ENCODE results near the gene OR2T11.
"Not testable (repeated sequence)": the region's sequence is repeated elsewhere in the genome, so short reads cannot be mapped to it uniquely, and the experiment has no call there.

Gene OR2T11

DNA sequence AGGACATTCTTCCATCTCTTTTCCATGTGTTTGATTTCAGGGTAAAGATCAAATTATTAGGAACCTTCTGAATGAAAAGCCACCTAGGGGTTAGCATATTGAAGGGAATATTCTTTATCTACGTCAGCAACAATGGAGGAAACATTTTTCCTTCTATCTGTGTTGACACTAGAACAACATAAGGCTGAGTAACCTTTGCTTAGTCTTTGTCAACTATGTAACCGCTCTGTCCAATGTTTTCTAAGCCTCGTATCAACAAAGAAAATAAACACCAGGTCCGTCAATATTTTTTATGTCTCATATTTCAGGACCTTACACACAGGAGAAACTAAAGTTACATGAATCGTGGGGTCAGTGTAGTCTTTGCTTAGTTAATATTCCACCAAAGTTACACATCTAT, 1.7 kb upstream of the OR2T11 start:
- H3K9me3 ChIP-seq (ENCODE audit: severe bottlenecking); H3K36me3 ChIP-seq; H3K27me3 ChIP-seq (ENCODE audit: insufficient read depth, low read depth, severe bottlenecking); H3K4me3 ChIP-seq (ENCODE audit: low read depth, low read length); DNase-seq; H3K27ac ChIP-seq: not testable (repeated sequence)

DNA sequence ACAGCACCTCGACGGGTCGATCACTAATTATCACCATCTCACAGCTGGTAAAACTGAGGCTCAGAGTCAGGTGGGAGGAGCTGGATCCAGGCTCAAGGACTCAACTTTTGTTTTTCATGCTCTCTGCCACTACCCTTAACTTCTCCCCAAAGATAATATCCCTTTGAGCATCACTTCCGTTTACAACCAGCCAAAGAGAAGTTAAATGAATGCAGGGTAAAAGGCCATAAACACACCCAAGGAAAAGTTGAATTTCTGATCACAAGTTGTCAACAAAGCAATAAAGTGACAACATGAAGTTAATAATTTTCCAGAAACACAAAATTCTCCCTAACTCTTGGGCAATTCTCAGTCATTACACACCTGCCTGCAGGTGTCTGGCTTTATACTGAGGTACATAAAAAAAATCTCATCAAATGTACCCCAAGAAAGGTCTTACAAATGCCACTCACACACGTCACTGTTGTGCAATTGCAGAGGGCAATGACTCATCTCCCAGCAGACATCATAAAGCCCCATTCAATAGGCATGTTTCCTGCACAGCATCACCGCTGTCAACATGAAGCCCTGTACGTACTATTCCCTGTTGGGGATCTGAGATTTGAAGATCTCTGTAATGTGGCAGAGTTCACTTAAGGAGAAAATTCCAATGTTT, 3.4 kb downstream of the OR2T11 start:
- Histone ChIP-seq H3K27me3 (ENCODE audit: insufficient read depth, low read depth, severe bottlenecking) (peaks cover 53% of the 10 kb centered on the region), H3K27ac (no peak overlapping the region)

DNA sequence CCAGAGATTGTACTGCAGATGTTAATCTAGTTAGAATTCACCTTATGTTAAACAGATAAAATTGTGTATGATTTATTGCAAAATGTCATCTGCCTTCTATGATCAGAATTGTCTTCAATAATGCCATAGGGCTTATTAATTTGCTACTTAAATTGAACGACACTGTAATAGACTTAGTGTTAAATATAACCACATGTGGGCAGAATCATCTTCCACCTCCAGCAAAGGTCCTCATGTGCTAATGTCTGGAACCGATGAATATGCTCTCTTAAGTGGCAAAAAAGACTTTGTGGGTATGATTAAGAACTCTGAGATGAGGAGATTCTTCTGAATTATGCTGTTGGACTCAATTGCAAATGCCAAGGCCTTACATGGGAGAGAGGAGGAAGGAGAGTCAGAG, 4.3 kb downstream of the OR2T11 start:
- TF ChIP-seq, protein P1, sequence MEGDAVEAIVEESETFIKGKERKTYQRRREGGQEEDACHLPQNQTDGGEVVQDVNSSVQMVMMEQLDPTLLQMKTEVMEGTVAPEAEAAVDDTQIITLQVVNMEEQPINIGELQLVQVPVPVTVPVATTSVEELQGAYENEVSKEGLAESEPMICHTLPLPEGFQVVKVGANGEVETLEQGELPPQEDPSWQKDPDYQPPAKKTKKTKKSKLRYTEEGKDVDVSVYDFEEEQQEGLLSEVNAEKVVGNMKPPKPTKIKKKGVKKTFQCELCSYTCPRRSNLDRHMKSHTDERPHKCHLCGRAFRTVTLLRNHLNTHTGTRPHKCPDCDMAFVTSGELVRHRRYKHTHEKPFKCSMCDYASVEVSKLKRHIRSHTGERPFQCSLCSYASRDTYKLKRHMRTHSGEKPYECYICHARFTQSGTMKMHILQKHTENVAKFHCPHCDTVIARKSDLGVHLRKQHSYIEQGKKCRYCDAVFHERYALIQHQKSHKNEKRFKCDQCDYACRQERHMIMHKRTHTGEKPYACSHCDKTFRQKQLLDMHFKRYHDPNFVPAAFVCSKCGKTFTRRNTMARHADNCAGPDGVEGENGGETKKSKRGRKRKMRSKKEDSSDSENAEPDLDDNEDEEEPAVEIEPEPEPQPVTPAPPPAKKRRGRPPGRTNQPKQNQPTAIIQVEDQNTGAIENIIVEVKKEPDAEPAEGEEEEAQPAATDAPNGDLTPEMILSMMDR (IDR thresholded peaks at IDR 0.05; ENCODE audit: low read depth, low read length), result no peak
- no peak overlapping the region for H3K4me3 ChIP-seq (ENCODE audit: low read depth, low read length)
- peaks cover 62% of the 10 kb centered on the region for H3K27me3 ChIP-seq (ENCODE audit: insufficient read depth, low read depth, severe bottlenecking)
- no peaks in the 10 kb centered on the region for H3K36me3 ChIP-seq
- no peak overlapping the region for H3K27ac ChIP-seq
- no peaks in the 10 kb centered on the region for H3K9me3 ChIP-seq (ENCODE audit: severe bottlenecking)
- DNase-seq, result no peak

More for the DNA sequence above, 3.4 kb downstream of the OR2T11 start:
- TF ChIP-seq, protein P1 (IDR thresholded peaks at IDR 0.05; ENCODE audit: low read depth, low read length), result no peak
- no peaks in the 10 kb centered on the region for H3K36me3 ChIP-seq
- H3K9me3 ChIP-seq (ENCODE audit: severe bottlenecking), result no peaks in the 10 kb centered on the region
- no peak overlapping the region for H3K4me3 ChIP-seq (ENCODE audit: low read depth, low read length)
- DNase-seq, result no peak

DNA sequence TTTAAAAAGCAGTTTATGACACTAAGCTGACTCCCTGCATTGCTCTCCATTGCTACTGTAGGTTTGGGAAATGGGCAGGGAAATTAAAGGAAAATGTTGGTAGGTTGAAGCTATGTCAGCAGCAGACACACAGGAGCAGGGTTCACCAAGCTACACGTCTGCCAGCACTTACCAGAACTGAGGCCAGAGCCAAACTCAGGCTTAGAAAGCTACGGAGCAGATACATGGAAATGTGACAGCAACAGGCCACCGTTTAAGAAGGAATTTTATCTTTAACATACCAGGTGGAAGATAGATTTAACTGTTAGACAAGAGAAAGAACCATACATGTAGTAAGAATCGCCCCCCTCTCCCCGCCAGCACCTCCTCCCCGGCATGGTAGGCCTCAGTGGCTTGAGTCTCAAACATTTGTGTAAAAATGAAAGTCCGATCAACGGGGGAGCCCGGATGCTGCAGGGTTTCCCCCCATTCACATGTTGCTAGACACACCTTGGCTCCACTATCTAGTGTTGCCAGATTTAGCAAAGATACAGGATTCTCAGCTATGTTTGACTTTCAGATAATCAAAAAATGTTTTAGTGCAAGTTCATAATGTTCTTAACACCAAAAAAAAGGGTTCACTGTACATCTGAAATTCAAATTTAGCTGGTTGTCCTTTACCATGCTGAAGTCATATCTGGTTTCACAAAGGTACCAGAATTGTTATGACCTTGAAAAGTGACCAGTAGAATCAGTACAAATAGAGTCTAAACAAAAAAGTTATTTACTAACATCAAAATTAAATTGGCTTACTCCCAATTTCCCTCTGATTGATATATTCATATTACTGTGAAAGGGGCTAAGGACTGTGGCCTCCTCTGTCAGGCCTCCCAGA, 6.7 kb downstream of the OR2T11 start:
- peaks cover 81% of the 10 kb centered on the region for H3K27me3 ChIP-seq (ENCODE audit: insufficient read depth, low read depth, severe bottlenecking)
- H3K36me3 ChIP-seq, result no peaks in the 10 kb centered on the region
- DNase-seq, result no peak
- no peak overlapping the region for H3K27ac ChIP-seq
- no peaks in the 10 kb centered on the region for H3K9me3 ChIP-seq (ENCODE audit: severe bottlenecking)
- TF ChIP-seq, protein P1 (IDR thresholded peaks at IDR 0.05; ENCODE audit: low read depth, low read length), result no peak
- no peak overlapping the region for H3K4me3 ChIP-seq (ENCODE audit: low read depth, low read length)

DNA sequence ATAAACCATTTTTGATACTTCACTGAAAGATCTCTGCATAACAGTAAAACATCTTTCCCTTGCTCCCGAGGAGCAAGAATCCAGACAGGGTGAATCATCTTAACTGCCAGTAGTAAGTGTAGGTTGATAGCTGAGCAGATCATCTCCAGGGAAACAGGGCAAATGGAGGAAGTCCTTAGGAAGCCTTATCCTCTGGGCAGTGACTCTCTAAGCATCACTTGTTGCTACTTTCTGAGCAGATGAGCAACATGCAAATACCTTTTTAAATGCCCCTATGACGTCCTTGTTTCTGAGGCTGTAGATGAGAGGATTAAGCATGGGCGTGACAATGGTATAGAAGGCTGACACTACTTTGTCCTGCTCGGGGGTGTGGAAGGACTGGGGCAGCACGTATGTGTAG, 8.9 kb downstream of the OR2T11 start:
- no peaks in the 10 kb centered on the region for H3K9me3 ChIP-seq (ENCODE audit: severe bottlenecking)
- no peaks in the 10 kb centered on the region for H3K36me3 ChIP-seq
- no peak for DNase-seq
- H3K4me3 ChIP-seq (ENCODE audit: low read depth, low read length), result no peak overlapping the region
- peaks cover 93% of the 10 kb centered on the region for H3K27me3 ChIP-seq (ENCODE audit: insufficient read depth, low read depth, severe bottlenecking)
- H3K27ac ChIP-seq, result no peak overlapping the region
- TF ChIP-seq, protein P1 (IDR thresholded peaks at IDR 0.05; ENCODE audit: low read depth, low read length), result no peak

DNA sequence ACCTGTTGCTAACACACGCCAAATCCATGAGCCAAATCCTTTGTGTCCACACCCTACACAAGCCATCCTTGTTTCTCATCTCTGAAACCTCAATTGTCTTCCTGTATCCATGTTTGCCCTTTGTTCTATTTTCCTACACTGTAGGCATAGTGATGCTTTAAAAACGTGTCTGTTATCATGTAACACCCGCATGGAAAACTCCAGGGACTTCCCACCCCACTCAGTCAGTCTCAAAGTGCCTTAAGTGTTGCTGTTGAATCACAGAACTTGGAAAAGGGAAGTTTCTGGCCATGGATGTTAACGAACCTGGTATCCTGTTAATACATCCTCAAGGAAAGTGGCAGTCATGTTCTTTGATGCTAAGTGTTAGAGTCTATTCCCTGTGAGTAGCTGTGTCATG, 9.7 kb downstream of the OR2T11 start:
- Histone ChIP-seq H3K27me3 (ENCODE audit: insufficient read depth, low read depth, severe bottlenecking) (peaks cover 93% of the 10 kb centered on the region), H3K4me3 (ENCODE audit: low read depth, low read length) (no peak overlapping the region), H3K27ac (no peak overlapping the region), H3K36me3 (no peaks in the 10 kb centered on the region), H3K9me3 (ENCODE audit: severe bottlenecking) (no peaks in the 10 kb centered on the region)
- TF ChIP-seq, protein P1 (IDR thresholded peaks at IDR 0.05; ENCODE audit: low read depth, low read length), result no peak
- no peak for DNase-seq
